Measurements from ENCODE around the gene ALDOC.

DNA sequence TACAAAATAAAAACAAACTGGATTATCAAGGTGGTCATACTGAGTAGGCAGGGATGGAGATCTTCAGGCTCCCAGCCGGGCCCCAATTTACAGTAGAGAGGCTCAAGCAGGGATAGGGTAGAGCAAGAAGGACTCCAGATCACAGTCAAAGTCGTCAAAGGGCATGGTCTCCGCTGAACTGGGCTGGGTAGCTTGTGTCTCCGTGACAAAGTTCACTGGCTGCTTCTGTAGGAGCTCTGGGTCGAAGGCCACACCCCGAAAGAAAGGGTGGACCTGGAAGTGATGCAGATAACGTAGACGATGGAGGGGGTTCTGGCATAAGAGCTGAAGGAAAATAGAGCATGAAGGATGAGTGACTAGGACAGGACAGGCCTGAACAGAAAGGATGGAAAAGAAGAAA, 33.7 kb upstream of the ALDOC start:
- TF ChIP-seq POLR2AphosphoS5 (IDR thresholded peaks at IDR 0.05) (no peak), CTCF (IDR thresholded peaks at IDR 0.05) (no peak), POLR2A (IDR thresholded peaks at IDR 0.05) (no peak), EP300 (IDR thresholded peaks at IDR 0.05) (no peak)

Measured in sigmoid colon (tissue), 4 donors.